MM.1S (cell line): ENCODE results near the gene ERCC2.
A peak's percentile ranks its signal among the peaks of the same experiment; 100 is the strongest.

Experiments
- DNase-seq: peaks from one replicate; pipeline ENCODE4 v3.0.0-alpha.2; 2015
- H2AFZ ChIP-seq: fragments of 300-600 bp; sonication (generic); 2 replicates; pipeline ENCODE4 v1.6.0; 2016; ENCODE audit warnings: antibody characterized with exemption, low read length
- H3F3A ChIP-seq: fragments of 300-600 bp; sonication (generic); 2 replicates; pipeline ENCODE4 v1.6.1; 2016; ENCODE audit warnings: mild to moderate bottlenecking, antibody characterized with exemption, low read length, moderate library complexity, mixed read lengths; ENCODE audit not compliant: insufficient read depth
- H3K27ac ChIP-seq: fragments of 300-600 bp; sonication (generic); 2 replicates; pipeline ENCODE4 v1.5.1; 2016; ENCODE audit warnings: mild to moderate bottlenecking, low read length
- H3K27me3 ChIP-seq: fragments of 300-600 bp; sonication (generic); replicated peaks from 2 replicates; pipeline ENCODE4 v1.6.0; 2016; ENCODE audit warnings: low read length; ENCODE audit not compliant: insufficient read depth
- H3K36me3 ChIP-seq: fragments of 300-600 bp; sonication (generic); replicated peaks from 2 replicates; pipeline ENCODE4 v1.6.1; 2016; ENCODE audit warnings: mild to moderate bottlenecking, low read length, mixed read lengths; ENCODE audit not compliant: insufficient read depth
- H3K4me1 ChIP-seq: fragments of 300-600 bp; sonication (generic); 2 replicates; pipeline ENCODE4 v1.6.1; 2016; ENCODE audit warnings: low read length, mixed read lengths
- H3K4me2 ChIP-seq: fragments of 300-600 bp; sonication (generic); 2 replicates; pipeline ENCODE4 v1.6.0; 2016; ENCODE audit warnings: low read depth, low read length
- H3K4me3 ChIP-seq: fragments of 300-600 bp; sonication (generic); 2 replicates; pipeline ENCODE4 v1.5.1; 2016; ENCODE audit warnings: low read length, mixed read lengths
- H3K79me2 ChIP-seq: fragments of 300-600 bp; sonication (generic); 2 replicates; pipeline ENCODE4 v1.6.1; 2016; ENCODE audit warnings: mixed run types, low read length, mixed read lengths
- H3K9ac ChIP-seq: fragments of 300-600 bp; sonication (generic); 2 replicates; pipeline ENCODE4 v1.6.1; 2016; ENCODE audit warnings: low read length, mixed read lengths
- H3K9me2 ChIP-seq: fragments of 300-600 bp; sonication (generic); replicated peaks from 2 replicates; pipeline ENCODE4 v1.6.1; 2016; ENCODE audit warnings: mild to moderate bottlenecking, low read length, mixed read lengths; ENCODE audit not compliant: insufficient read depth
- H3K9me3 ChIP-seq: fragments of 300-600 bp; sonication (generic); replicated peaks from 2 replicates; pipeline ENCODE4 v1.6.1; 2016; ENCODE audit warnings: mild to moderate bottlenecking, low read length, mixed read lengths; ENCODE audit not compliant: insufficient read depth
- H4K20me1 ChIP-seq: fragments of 300-600 bp; sonication (generic); 2 replicates; pipeline ENCODE4 v1.6.1; 2016; ENCODE audit warnings: mild to moderate bottlenecking, low read length, moderate library complexity, mixed read lengths; ENCODE audit not compliant: insufficient read depth
- CTCF ChIP-seq: fragments of 300-600 bp; sonication (generic); IDR thresholded peaks from 2 replicates; pipeline ENCODE4 v1.5.1; 2016; ENCODE audit warnings: antibody characterized with exemption, low read length, mixed read lengths
- EZH2 ChIP-seq: fragments of 300-600 bp; sonication (generic); optimal IDR thresholded peaks from 2 replicates; pipeline ENCODE3; 2017; ENCODE audit warnings: low read depth, mild to moderate bottlenecking, antibody characterized with exemption, low read length, mixed read lengths
- EZH2phosphoT487 ChIP-seq: fragments of 300-600 bp; sonication (generic); IDR thresholded peaks from 2 replicates; pipeline ENCODE4 v1.6.1; 2018; ENCODE audit warnings: antibody characterized with exemption, low read length

Gene ERCC2

GRCh38 chr19:45342911-45343310 is 27.5 kb downstream of the ERCC2 start:
- no peak overlapping the region for H3K27ac ChIP-seq
- H3K4me1 ChIP-seq, result 0 out of 2 replicates have a peak, but pooled peaks cover 3% of the 10 kb centered on the region
- H4K20me1 ChIP-seq, result no peaks in the 10 kb centered on the region
- peaks cover 43% of the 10 kb centered on the region for H3K27me3 ChIP-seq
- H2AFZ ChIP-seq, result no peak overlapping the region
- no peak overlapping the region for H3K4me3 ChIP-seq
- H3K4me2 ChIP-seq, result no peak overlapping the region
- H3F3A ChIP-seq, result no peaks in the 10 kb centered on the region
- no peaks in the 10 kb centered on the region for H3K79me2 ChIP-seq
- H3K9me3 ChIP-seq, result no peaks in the 10 kb centered on the region
- no peaks in the 10 kb centered on the region for H3K9me2 ChIP-seq
- TF ChIP-seq CTCF, result no peak
- TF ChIP-seq EZH2, result no peak
- no peak for TF ChIP-seq EZH2phosphoT487
- no peak for DNase-seq
- H3K9ac ChIP-seq, result no peak overlapping the region
- H3K36me3 ChIP-seq, result no peaks in the 10 kb centered on the region

DNA sequence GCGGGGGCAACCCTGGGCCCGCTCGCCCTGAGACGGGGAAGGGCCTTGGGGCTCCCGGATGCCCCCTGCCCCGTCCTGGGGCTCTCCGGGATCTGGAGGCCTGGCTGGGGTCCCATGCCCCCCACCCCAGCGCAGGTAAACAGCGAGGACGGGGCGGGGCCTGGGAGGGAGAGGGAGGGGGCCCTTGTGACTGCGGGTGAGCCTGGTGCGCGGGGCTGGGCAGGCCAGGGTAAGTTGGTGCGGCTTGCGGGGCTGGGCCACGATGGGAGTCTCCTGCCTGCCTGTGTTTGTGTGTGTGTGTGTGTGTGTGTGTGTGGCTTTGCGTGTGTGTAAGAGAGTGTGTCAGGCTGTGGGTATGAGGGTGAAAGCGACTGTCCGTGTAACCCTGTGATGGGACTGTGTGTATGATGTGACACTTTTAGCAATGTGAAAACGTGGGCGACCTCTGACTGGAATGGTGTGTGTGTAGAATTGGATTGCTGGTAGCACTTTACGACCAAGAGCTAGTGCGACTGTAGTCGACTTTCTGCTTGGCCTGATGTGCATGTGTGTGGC is 29.4 kb downstream of the ERCC2 start:
- no peaks in the 10 kb centered on the region for H3K79me2 ChIP-seq
- TF ChIP-seq EZH2, result no peak
- no peak for TF ChIP-seq EZH2phosphoT487
- TF ChIP-seq CTCF, result no peak
- no peaks in the 10 kb centered on the region for H3K9me2 ChIP-seq
- no peak overlapping the region for H2AFZ ChIP-seq
- H4K20me1 ChIP-seq, result no peaks in the 10 kb centered on the region
- H3K9me3 ChIP-seq, result no peaks in the 10 kb centered on the region
- no peaks in the 10 kb centered on the region for H3K36me3 ChIP-seq
- H3K4me2 ChIP-seq, result peak overlapping the region; percentile 39; the same call in 1 of the 2 replicates
- H3F3A ChIP-seq, result no peaks in the 10 kb centered on the region
- no peak overlapping the region for H3K27ac ChIP-seq
- H3K27me3 ChIP-seq, result peaks cover 26% of the 10 kb centered on the region
- no peak for DNase-seq
- no peak overlapping the region; the same call in 1 of the 2 replicates for H3K4me3 ChIP-seq
- no peak overlapping the region for H3K9ac ChIP-seq
- H3K4me1 ChIP-seq, result 0 out of 2 replicates have a peak, but pooled peaks cover 3% of the 10 kb centered on the region

GRCh38 chr19:45340232-45340898 is 30.0 kb downstream of the ERCC2 start, which contains the start of gene KLC3:
Gene KLC3, plus strand, starts transcription at chr19:45340750. Its CDS starts 4,792 bp downstream, at chr19:45345542.
- no peaks in the 10 kb centered on the region for H3K79me2 ChIP-seq
- no peaks in the 10 kb centered on the region for H3K9me2 ChIP-seq
- H3K27ac ChIP-seq, result no peak within 1 kb of the TSS
- no peaks in the 10 kb centered on the region for H3K36me3 ChIP-seq
- no peak within 1 kb of the TSS for H3K9ac ChIP-seq
- H3K9me3 ChIP-seq, result no peaks in the 10 kb centered on the region
- peaks cover 20% of the 10 kb centered on the region for H3K27me3 ChIP-seq
- peak; percentile 23 for DNase-seq
- H2AFZ ChIP-seq, result no peak within 1 kb of the TSS
- peak within 1 kb of the TSS; percentile 39; the same call in 1 of the 2 replicates for H3K4me2 ChIP-seq
- no peak within 1 kb of the TSS; the same call in 1 of the 2 replicates for H3K4me3 ChIP-seq
- H3K4me1 ChIP-seq, result 0 out of 2 replicates have a peak, but pooled peaks cover 3% of the 10 kb centered on the region
- no peaks in the 10 kb centered on the region for H4K20me1 ChIP-seq
- no peak for TF ChIP-seq EZH2phosphoT487
- no peak for TF ChIP-seq CTCF
- no peak for TF ChIP-seq EZH2
- no peaks in the 10 kb centered on the region for H3F3A ChIP-seq
